ENCODE data around the gene PIGL.
A peak's percentile ranks its signal among the peaks of the same experiment; 100 is the strongest.

The PIGL gene

DNA sequence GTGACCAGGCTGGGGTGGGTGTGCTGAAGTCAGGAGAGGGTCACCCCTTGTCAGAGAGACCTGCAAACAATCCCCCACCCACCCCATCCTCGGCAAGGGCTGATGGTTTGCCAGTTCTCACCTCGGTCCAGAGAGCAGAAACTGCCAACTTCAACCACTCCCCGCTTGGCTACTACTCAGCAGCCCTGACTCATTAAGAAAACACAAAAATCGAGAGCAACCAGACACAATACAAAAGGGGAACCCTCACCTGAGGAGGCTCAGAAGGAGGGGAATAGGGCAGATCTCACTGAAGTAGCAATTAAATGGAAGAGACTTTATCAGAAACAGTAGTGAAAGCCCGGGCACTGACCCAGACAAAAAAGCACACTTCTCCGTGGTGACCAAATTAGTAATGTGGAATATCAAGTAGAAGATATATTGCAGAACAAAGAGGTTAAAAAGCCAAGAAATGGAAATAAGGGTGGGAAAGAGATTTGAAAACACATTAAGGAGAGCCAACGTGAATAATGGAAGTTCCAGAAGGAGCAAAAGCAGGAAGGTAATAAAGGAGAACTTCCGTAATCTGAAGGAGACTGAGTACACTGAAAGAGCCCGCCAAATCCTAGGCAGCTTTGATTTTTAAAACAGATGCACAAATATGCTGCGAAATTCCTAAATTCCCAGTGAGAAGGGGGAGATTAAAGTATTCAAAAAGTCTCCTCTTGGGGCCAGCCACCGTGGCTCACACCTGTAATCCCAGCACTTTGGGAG is 112.7 kb downstream of the PIGL start:
- TF ChIP-seq POLR2A (IDR thresholded peaks at IDR 0.05; ENCODE audit: low read depth, low read length) (no peak), POLR2AphosphoS5 (IDR thresholded peaks at IDR 0.05; ENCODE audit: low read depth, low read length) (no peak), TAF1 (IDR thresholded peaks at IDR 0.05; ENCODE audit: borderline replicate concordance, low read depth, low read length) (no peak)
- DNase-seq (ENCODE audit: insufficient read length) (peak; percentile 29), FAIRE-seq (peak; percentile 69)

DNA sequence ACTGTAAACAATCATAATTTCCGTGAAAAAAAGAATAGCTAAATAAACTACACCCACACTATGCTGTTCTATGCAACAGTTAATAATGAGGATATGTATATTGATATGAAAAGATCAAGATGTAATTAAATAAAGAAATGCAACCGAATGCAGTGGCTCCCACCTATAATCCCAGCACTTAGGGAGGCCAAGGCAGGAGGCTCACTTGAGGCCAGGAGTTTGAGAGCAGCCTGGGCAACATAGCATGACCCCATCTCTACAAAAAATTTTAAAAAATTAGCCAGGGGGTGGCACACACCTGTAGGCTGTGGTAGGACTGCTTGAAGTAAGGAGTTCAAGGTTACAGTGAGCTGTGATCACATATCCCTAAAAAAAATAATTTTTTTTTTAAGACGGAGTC is 121.4 kb downstream of the PIGL start:
- FAIRE-seq, result no peak

DNA sequence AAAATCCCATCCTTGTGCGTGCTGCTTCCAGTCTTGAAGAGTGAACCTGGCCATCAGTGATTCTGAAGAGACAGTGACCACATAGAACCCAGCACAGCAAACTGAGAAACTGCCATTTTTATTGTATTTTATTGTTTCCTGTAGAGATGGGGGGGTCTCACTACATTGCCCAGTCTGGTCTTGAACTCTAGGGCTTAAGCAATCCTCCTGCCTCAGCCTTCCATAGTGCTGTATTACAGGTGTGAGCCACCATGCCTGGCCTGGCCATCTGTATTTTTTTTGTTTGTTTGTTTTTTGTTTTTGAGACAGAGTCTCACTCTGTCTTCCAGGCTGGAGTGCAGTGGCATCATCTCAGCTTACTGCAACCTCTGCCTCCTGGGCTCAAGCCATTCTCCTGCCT is 122.4 kb downstream of the PIGL start:
- DNase-seq (ENCODE audit: insufficient read length) (no peak), FAIRE-seq (no peak)
- TF ChIP-seq POLR2AphosphoS5 (IDR thresholded peaks at IDR 0.05; ENCODE audit: low read depth, low read length) (no peak), TAF1 (IDR thresholded peaks at IDR 0.05; ENCODE audit: borderline replicate concordance, low read depth, low read length) (no peak), POLR2A (IDR thresholded peaks at IDR 0.05; ENCODE audit: low read depth, low read length) (no peak)

More for the DNA sequence above, 121.4 kb downstream of the PIGL start:
- DNase-seq (ENCODE audit: insufficient read length), result no peak
- TF ChIP-seq POLR2AphosphoS5 (IDR thresholded peaks at IDR 0.05; ENCODE audit: low read depth, low read length) (no peak), TAF1 (IDR thresholded peaks at IDR 0.05; ENCODE audit: borderline replicate concordance, low read depth, low read length) (no peak), POLR2A (IDR thresholded peaks at IDR 0.05; ENCODE audit: low read depth, low read length) (no peak)

DNA sequence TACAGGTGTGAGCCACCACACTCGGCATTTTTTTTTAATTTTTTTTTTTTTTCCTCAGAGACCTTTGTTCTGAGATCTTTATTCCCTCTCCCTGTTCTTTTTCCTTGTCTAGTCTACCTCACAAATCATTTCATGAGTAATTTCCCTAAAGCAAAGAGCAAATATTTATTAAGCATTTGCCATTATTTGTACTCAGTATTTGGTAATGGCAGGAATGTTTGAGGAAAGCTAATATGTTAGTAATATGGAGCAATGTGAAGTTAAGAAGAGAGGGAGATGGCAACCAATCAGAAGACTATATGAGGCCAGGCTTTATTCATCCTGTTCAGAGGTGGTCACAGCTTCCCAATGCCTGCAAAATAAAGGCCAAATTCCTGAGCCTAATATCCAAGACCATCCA is 122.9 kb downstream of the PIGL start:
- TF ChIP-seq POLR2AphosphoS5 (IDR thresholded peaks at IDR 0.05; ENCODE audit: low read depth, low read length), result no peak
- TF ChIP-seq TAF1 (IDR thresholded peaks at IDR 0.05; ENCODE audit: borderline replicate concordance, low read depth, low read length), result no peak
- no peak for TF ChIP-seq POLR2A (IDR thresholded peaks at IDR 0.05; ENCODE audit: low read depth, low read length)
- DNase-seq (ENCODE audit: insufficient read length) (no peak), FAIRE-seq (no peak)

DNA sequence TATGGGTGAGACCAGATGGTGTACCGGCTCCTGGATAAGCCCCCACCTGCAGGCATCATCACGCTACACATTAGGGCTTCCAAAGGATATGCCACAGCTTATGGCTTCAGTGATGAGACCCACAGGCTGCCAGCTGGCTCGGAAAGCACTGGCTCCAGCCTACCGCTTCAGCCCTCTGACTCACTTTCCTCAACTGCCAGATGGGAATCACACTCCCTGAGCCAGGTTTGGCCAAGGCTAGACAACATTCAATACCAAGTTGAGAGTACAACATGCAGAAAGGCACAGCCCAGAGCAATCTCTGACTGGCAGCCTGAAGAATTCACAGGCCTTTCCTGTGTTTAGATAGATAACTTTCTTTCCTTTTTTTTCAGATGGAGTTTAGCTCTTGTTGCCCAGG is 126.0 kb downstream of the PIGL start:
- TF ChIP-seq POLR2AphosphoS5 (IDR thresholded peaks at IDR 0.05; ENCODE audit: low read depth, low read length) (no peak), POLR2A (IDR thresholded peaks at IDR 0.05; ENCODE audit: low read depth, low read length) (no peak), TAF1 (IDR thresholded peaks at IDR 0.05; ENCODE audit: borderline replicate concordance, low read depth, low read length) (no peak)
- DNase-seq (ENCODE audit: insufficient read length), result no peak
- no peak for FAIRE-seq

DNA sequence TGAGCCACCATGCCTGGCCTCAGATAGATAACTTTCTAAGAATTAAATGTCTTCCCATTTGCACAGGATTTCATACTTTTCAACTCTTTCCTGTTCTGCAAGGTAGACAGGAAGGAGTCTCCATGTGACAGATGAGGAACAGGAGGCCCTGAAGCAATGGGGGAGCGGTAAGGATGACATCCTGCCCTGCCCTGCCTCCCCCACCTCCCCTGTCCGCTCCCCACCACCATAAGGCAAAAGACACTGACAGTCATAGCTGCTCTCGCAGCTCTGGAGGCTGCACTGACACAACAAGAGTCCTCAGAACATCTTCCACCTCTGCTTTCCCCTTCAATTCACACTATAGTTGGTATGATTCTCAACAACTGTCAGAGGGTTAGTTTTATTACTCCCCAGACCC is 126.6 kb downstream of the PIGL start:
- FAIRE-seq (no peak), DNase-seq (ENCODE audit: insufficient read length) (no peak)
- no peak for TF ChIP-seq POLR2AphosphoS5 (IDR thresholded peaks at IDR 0.05; ENCODE audit: low read depth, low read length)
- TF ChIP-seq POLR2A (IDR thresholded peaks at IDR 0.05; ENCODE audit: low read depth, low read length), result no peak
- TF ChIP-seq TAF1 (IDR thresholded peaks at IDR 0.05; ENCODE audit: borderline replicate concordance, low read depth, low read length), result no peak

DNA sequence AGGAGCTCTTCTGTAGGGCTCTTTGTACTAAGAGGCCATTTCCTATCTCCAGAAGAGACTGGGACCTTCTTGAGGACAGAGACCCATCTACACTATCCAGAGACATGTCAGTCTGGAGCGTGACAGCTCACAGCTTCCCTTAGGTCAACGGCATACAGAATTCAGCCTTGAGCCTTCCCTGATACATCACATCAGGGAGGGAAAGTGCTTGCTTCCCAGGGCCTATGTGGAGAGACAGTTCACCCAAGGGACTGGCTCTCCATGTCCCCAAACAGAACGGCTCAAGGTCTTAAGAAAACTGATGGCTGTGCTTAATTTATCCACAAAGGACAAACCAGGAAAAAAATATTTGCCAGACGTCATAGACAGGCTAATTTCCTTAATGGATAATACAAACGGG is 128.6 kb downstream of the PIGL start:
- TF ChIP-seq TAF1 (IDR thresholded peaks at IDR 0.05; ENCODE audit: borderline replicate concordance, low read depth, low read length) (no peak), POLR2A (IDR thresholded peaks at IDR 0.05; ENCODE audit: low read depth, low read length) (no peak), POLR2AphosphoS5 (IDR thresholded peaks at IDR 0.05; ENCODE audit: low read depth, low read length) (no peak)
- FAIRE-seq (no peak), DNase-seq (ENCODE audit: insufficient read length) (no peak)

DNA sequence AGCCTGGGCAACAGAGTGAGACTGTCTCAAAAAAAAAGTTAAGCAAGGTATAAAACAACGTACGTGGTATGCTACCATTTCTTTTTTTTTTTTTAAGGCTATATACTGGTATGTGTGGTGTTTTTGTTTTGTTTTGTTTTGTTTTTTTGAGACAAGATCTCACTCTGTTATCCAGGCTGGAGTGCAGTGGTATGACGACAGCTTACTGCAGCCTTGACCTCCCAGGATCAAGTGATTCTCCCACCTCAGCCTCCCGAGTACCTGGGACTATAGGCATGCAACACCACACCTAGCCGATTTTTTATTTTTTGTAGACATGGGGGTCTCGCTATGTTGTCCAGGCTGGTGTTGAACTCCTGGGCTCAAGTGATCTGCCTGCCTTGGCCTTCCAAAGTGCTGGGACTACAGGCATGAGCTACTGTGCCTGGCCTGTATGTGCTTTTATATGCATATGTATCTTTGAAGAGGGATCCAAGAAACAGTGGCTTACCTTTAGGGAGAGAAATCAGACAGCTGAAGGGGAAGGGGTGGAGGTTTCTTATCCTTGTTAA is 129.8 kb downstream of the PIGL start:
- TF ChIP-seq POLR2A (IDR thresholded peaks at IDR 0.05; ENCODE audit: low read depth, low read length), result no peak
- no peak for TF ChIP-seq TAF1 (IDR thresholded peaks at IDR 0.05; ENCODE audit: borderline replicate concordance, low read depth, low read length)
- no peak for TF ChIP-seq POLR2AphosphoS5 (IDR thresholded peaks at IDR 0.05; ENCODE audit: low read depth, low read length)
- DNase-seq (ENCODE audit: insufficient read length), result no peak
- FAIRE-seq, result no peak

- TF ChIP-seq TAF1 (IDR thresholded peaks at IDR 0.05; ENCODE audit: borderline replicate concordance, low read depth, low read length), result no peak
- TF ChIP-seq POLR2AphosphoS5 (IDR thresholded peaks at IDR 0.05; ENCODE audit: low read depth, low read length), result no peak
- TF ChIP-seq POLR2A (IDR thresholded peaks at IDR 0.05; ENCODE audit: low read depth, low read length), result no peak
- no peak for FAIRE-seq
- DNase-seq (ENCODE audit: insufficient read length), result no peak
Measured at GRCh38 chr17:16348586-16348985, 131.6 kb downstream of the PIGL start.

GRCh38 chr17:16349431-16349830 is 132.4 kb downstream of the PIGL start:
- FAIRE-seq (no peak), DNase-seq (ENCODE audit: insufficient read length) (no peak)
- no peak for TF ChIP-seq TAF1 (IDR thresholded peaks at IDR 0.05; ENCODE audit: borderline replicate concordance, low read depth, low read length)
- no peak for TF ChIP-seq POLR2AphosphoS5 (IDR thresholded peaks at IDR 0.05; ENCODE audit: low read depth, low read length)
- no peak for TF ChIP-seq POLR2A (IDR thresholded peaks at IDR 0.05; ENCODE audit: low read depth, low read length)

DNA sequence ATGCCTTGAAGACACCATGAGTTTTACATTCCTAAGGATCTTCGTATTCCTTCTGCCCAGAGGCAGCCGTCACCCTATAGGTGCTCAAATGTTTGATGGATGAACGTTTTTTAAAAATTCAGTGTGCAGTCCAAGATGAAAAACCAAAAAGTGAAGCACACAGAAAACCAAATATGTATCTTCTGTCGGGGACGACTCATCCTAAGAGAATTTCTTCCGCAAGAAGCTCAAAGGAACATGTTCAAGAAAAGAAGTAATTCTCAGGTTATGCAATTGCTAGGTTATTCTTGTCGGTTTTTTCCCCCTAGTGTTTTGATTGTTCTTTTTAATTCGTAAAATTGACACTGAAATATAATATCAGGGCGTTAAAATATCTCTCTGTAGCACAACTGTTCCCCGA is 134.8 kb downstream of the PIGL start:
- DNase-seq (ENCODE audit: insufficient read length) (no peak), FAIRE-seq (no peak)
- no peak for TF ChIP-seq TAF1 (IDR thresholded peaks at IDR 0.05; ENCODE audit: borderline replicate concordance, low read depth, low read length)
- TF ChIP-seq POLR2AphosphoS5 (IDR thresholded peaks at IDR 0.05; ENCODE audit: low read depth, low read length), result no peak
- TF ChIP-seq POLR2A (IDR thresholded peaks at IDR 0.05; ENCODE audit: low read depth, low read length), result no peak

GRCh38 chr17:16352303-16352666 is 135.3 kb downstream of the PIGL start:
- FAIRE-seq, result peak; percentile 24
- DNase-seq (ENCODE audit: insufficient read length), result peak; percentile 41
- no peak for TF ChIP-seq TAF1 (IDR thresholded peaks at IDR 0.05; ENCODE audit: borderline replicate concordance, low read depth, low read length)
